NCI-H2107 treated with DMSO at 0.1 percent for 48 hours (cell line): ENCODE data around the gene PDK3.

Experiments used
- DNase-seq: peaks from one replicate; lab custom pipeline; 2025; ENCODE audit not compliant: unreplicated experiment; lab: John Stamatoyannopoulos, UW

The PDK3 gene

GRCh38 chrX:24480400-24480865 is 15.3 kb downstream of the PDK3 start:
- peak; percentile 94 for DNase-seq

GRCh38 chrX:24482823-24483415 is 17.8 kb downstream of the PDK3 start:
- DNase-seq: no peak

GRCh38 chrX:24483596-24483995 is 18.5 kb downstream of the PDK3 start:
- no peak for DNase-seq

- no peak for DNase-seq
Measured at GRCh38 chrX:24485323-24485722, 20.2 kb downstream of the PDK3 start.

GRCh38 chrX:24485976-24486680 is 21.0 kb downstream of the PDK3 start:
- no peak for DNase-seq

- no peak for DNase-seq
Measured at GRCh38 chrX:24487571-24487970, 22.5 kb downstream of the PDK3 start.

GRCh38 chrX:24491741-24492140 is 26.7 kb downstream of the PDK3 start:
- no peak for DNase-seq

GRCh38 chrX:24493740-24494581 is 28.9 kb downstream of the PDK3 start:
- peak; percentile 15 for DNase-seq

GRCh38 chrX:24494647-24495075 is 29.6 kb downstream of the PDK3 start:
- peak; percentile 76 for DNase-seq

- DNase-seq: no peak
Measured at GRCh38 chrX:24495700-24496099, 30.6 kb downstream of the PDK3 start.

GRCh38 chrX:24498181-24498580 is 33.1 kb downstream of the PDK3 start:
- DNase-seq: peak; percentile 4

GRCh38 chrX:24498975-24499374 is 33.9 kb downstream of the PDK3 start:
- DNase-seq: peak; percentile 67

GRCh38 chrX:24506082-24506481 is 41.0 kb downstream of the PDK3 start:
- no peak for DNase-seq

- no peak for DNase-seq
Measured at GRCh38 chrX:24508375-24508774, 43.3 kb downstream of the PDK3 start.

- no peak for DNase-seq
Measured at GRCh38 chrX:24513416-24513815, 48.3 kb downstream of the PDK3 start.

GRCh38 chrX:24515447-24515846 is 50.4 kb downstream of the PDK3 start:
- DNase-seq: peak; percentile 20

GRCh38 chrX:24520472-24520871 is 55.4 kb downstream of the PDK3 start:
- no peak for DNase-seq

GRCh38 chrX:24525455-24525854 is 60.4 kb downstream of the PDK3 start:
- DNase-seq: no peak

- DNase-seq: no peak
Measured at GRCh38 chrX:24526616-24527015, 61.5 kb downstream of the PDK3 start.

- DNase-seq: peak; percentile 1
Measured at GRCh38 chrX:24528605-24529004, 63.5 kb downstream of the PDK3 start.

GRCh38 chrX:24536551-24536950 is 71.5 kb downstream of the PDK3 start:
- DNase-seq: no peak

GRCh38 chrX:24542756-24543155 is 77.7 kb downstream of the PDK3 start:
- no peak for DNase-seq
